Brain pericyte (primary cell): Measurements from ENCODE around the gene KLF18.
"Not testable (repeated sequence)": the region's sequence is repeated elsewhere in the genome, so short reads cannot be mapped to it uniquely, and the experiment has no call there.

Source experiments
- DNase-seq: peaks from one replicate; pipeline ENCODE4 v3.0.0-alpha.2; 2012; ENCODE audit warnings: low read depth, low spot score

The KLF18 gene

GRCh38 chr1:44120398-44120949, 21.0 kb downstream of the KLF18 start:
- DNase-seq: no peak

GRCh38 chr1:44119525-44119924, 21.9 kb downstream of the KLF18 start:
- no peak for DNase-seq

GRCh38 chr1:44118682-44119081, 22.7 kb downstream of the KLF18 start, which contains the start of gene KLF17:
TSS of gene KLF17 (plus strand) at chr1:44118821. CDS start at chr1:44118908, 87 bp downstream.
- DNase-seq: no peak

GRCh38 chr1:44117272-44117671, 24.2 kb downstream of the KLF18 start:
- not testable (repeated sequence) for DNase-seq

- no peak for DNase-seq
Observed at GRCh38 chr1:44114098-44114497, 27.3 kb downstream of the KLF18 start.

- DNase-seq: no peak
Observed at GRCh38 chr1:44113095-44113609, 28.3 kb downstream of the KLF18 start.

- DNase-seq: no peak
Observed at GRCh38 chr1:44112486-44112885, 28.9 kb downstream of the KLF18 start.

GRCh38 chr1:44111861-44112260, 29.6 kb downstream of the KLF18 start:
- no peak for DNase-seq

GRCh38 chr1:44110916-44111315, 30.5 kb downstream of the KLF18 start:
- no peak for DNase-seq

GRCh38 chr1:44108971-44109370, 32.5 kb downstream of the KLF18 start:
- DNase-seq: no peak

- DNase-seq: no peak
Observed at GRCh38 chr1:44108241-44108640, 33.2 kb downstream of the KLF18 start.

- DNase-seq: no peak
Observed at GRCh38 chr1:44105810-44106209, 35.6 kb downstream of the KLF18 start.

GRCh38 chr1:44103270-44104131, 37.9 kb downstream of the KLF18 start:
- DNase-seq: no peak

GRCh38 chr1:44101328-44101727, 40.1 kb downstream of the KLF18 start:
- no peak for DNase-seq

GRCh38 chr1:44100183-44100868, 41.1 kb downstream of the KLF18 start:
- DNase-seq: no peak

GRCh38 chr1:44094047-44094446, 47.4 kb downstream of the KLF18 start:
- no peak for DNase-seq

GRCh38 chr1:44090429-44091252, 50.8 kb downstream of the KLF18 start:
- no peak for DNase-seq

GRCh38 chr1:44089371-44090048, 51.9 kb downstream of the KLF18 start:
- DNase-seq: peak; percentile 22
